ENCODE data around the gene TEAD1.
"Not testable (repeated sequence)": the region's sequence is repeated elsewhere in the genome, so short reads cannot be mapped to it uniquely, and the experiment has no call there.

Gene TEAD1

GRCh38 chr11:12860827-12861226 is 186.6 kb downstream of the TEAD1 start:
- DNase-seq (ENCODE audit: low read depth, low spot score) = no peak

DNA sequence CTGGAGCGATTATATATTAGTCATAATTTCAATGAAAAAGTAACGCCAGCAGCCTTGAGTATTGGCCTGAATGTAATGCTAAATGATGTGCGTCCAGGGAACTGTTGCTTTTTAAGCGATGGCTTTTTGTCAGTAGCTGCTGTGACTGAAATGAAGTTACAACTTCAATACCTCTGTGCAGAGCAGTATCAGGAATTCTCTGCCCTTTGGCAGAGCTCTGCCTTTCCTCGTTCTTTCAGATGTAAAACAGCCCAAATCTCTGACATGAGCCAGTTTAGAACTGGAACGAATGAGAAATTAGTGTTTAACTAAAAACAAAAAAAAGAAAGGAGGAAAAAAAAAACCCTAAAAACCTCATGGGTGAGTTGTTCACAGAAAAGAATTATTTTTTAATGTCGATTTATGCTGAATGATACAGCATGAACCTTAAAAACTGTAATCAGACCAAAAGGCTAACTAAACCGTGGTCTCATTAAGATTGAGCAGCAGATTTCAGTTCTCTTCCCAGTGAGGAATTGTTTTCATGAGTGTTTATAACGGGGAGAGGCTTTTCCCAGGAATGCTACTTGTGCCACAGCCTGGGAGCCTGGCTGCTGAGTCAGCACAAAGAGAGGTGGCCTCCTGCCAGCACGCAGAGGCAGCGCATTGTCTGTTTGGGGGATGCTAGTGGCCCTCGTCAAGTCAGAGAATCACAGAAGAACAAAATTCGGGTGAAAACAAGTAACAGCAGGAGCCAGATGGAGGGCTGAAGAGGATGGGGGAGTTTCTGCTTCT is 188.7 kb downstream of the TEAD1 start:
- DNase-seq (ENCODE audit: low read depth, low spot score) = peak; percentile 87

DNA sequence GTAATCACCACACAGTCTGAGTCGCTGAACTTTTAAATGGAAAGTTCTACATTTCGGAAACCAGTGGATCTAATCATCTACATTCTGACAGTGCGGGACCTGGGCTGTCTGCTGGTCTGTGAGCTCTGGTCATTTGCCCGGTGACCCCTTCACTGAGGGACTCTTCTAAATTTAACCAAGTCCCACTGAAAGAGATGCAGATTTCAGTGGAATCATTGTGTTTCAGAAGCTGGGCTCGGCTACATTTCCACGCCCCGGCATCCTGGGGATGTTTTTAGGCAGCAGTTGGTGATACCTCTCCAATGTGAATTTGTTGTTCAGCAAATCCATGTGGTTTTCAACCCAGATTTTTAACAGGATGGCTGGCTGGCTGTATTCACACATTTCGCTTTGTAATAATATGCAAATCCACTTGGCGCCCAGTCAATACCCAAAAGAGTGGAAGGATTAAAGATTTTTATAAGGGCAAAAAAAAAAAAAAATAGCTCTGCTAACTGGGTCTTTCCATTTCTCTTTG is 189.4 kb downstream of the TEAD1 start:
- DNase-seq (ENCODE audit: low read depth, low spot score) = no peak

GRCh38 chr11:12864316-12865156 is 190.3 kb downstream of the TEAD1 start:
- DNase-seq (ENCODE audit: low read depth, low spot score) = peak; percentile 95

- DNase-seq (ENCODE audit: low read depth, low spot score) = no peak
Observed at GRCh38 chr11:12865863-12866595, 191.8 kb downstream of the TEAD1 start.

DNA sequence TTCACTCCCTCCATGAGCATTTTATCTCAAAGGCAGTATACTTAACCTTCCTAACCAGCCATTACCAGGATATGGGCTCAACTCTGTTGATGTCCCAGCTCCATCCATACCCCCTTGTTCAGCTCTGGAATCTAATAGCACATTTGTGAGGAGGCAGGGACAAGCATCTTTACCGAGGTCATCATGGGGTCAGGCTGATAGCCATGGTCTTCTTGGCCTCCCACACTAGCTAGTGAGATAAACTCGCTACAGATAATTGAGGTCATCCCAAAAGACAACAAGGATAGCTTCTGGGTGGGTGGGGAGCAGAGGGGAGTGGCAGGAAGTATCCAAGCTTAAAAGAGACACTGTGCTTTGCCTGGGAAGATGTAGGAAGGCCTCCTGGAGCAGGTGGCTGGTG is 193.3 kb downstream of the TEAD1 start:
- DNase-seq (ENCODE audit: low read depth, low spot score) = no peak

GRCh38 chr11:12868315-12869073 is 194.3 kb downstream of the TEAD1 start:
- no peak for DNase-seq (ENCODE audit: low read depth, low spot score)

- no peak for DNase-seq (ENCODE audit: low read depth, low spot score)
Observed at GRCh38 chr11:12871241-12871640, 197.0 kb downstream of the TEAD1 start.

DNA sequence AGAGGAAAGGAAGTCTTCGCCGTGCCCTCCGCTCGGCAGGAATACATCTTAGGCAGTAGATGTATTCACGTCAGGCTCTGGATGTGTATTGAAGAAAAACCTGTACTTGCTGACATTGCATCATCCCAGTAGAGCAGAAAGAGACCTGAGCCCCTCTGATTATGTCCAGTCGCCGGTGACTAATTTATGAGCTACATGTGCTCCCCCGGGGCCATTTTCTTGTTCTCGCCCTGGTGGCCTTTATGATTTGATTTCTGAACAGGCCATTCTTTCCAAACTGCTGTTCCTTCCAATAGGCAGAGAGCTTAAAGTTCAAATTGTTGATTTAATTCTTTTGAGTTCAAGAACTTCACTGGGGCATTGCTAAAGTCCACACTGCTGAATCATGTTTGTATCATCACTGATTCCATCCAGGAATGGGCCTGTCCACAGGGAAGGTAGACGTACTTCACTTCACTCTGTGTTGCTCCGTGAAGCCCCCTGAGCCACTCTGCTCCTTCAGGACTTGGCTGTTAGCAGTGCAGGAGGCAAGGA is 197.6 kb downstream of the TEAD1 start:
- no peak for DNase-seq (ENCODE audit: low read depth, low spot score)

DNA sequence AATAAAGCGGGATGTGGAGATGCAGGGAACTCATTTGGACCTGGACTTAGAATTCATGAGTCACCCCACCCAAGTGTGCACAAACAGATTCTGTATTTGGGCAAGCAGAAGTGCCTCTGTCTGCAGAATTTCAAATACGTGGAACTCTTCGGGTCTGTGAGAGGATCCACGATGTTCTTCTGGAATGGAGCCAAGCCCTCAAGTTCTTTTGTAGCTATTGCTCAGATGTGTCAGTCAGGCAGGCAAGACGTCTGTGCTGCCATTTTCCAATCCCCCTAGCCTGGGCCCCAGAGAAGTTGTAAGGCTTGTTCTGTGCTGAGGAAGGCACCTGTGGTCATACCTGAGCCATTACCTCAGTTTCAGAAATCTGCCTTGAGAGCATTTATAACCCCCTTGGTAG is 202.1 kb downstream of the TEAD1 start:
- DNase-seq (ENCODE audit: low read depth, low spot score) = no peak

DNA sequence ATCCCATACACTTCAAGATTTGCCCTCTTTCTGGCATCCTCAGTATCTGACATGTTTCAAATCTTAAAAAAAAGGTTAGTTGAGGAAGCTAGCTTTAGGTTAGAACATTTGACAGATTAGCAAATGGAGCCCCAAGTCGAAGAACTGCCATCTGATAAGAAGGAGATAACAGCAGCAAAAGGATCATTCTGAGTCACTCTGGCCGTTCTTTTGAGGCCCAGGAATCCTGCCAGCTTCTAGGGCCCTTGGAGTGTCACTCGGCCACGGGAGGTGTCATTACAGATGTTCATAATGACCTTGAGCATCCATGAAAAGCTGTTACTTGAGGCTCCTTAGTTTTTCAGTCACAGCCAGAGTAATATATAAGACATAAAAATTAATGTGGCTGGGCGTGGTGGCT is 202.8 kb downstream of the TEAD1 start:
- DNase-seq (ENCODE audit: low read depth, low spot score) = no peak

DNA sequence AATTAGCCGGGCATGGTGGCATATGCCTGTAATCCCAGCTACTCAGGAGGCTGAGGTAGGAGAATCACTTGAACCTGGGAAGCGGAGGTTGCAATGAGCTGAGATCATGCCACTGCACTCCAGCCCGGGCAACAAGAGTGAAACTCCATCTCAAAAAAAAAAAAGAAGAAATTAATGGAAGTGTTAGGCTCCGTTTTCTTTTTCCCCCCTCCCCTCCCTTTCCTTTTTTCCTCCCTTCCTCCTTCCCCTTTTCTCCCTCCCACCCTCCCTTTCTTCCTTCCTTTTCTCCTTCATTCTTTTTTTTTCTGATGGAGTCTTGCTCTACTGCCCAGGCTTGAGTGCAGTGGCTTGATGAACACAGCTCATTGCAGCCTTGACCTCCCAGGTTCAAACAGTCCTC is 203.3 kb downstream of the TEAD1 start:
- DNase-seq (ENCODE audit: low read depth, low spot score) = not testable (repeated sequence)

DNA sequence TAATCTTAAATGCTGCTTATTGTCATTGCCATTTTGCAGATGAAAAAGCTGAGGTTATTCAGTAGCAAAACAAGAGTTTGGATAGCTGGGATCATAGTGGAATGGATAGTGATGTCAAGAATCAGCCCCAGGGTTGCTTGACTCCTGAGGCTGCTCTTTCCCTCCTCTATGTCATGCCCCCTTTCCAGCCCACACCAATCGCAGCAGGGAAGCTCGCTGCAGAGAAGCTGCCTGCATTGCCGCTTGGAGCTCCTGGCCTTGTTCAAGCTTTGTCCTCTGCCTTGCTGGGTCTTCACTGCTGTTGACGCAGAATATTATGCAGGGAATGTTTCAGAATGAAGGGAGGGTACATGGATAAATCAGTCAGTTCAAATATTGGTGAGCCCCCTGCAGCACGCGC is 206.1 kb downstream of the TEAD1 start:
- peak; percentile 75 for DNase-seq (ENCODE audit: low read depth, low spot score)

GRCh38 chr11:12882670-12883069 is 208.4 kb downstream of the TEAD1 start:
- no peak for DNase-seq (ENCODE audit: low read depth, low spot score)

DNA sequence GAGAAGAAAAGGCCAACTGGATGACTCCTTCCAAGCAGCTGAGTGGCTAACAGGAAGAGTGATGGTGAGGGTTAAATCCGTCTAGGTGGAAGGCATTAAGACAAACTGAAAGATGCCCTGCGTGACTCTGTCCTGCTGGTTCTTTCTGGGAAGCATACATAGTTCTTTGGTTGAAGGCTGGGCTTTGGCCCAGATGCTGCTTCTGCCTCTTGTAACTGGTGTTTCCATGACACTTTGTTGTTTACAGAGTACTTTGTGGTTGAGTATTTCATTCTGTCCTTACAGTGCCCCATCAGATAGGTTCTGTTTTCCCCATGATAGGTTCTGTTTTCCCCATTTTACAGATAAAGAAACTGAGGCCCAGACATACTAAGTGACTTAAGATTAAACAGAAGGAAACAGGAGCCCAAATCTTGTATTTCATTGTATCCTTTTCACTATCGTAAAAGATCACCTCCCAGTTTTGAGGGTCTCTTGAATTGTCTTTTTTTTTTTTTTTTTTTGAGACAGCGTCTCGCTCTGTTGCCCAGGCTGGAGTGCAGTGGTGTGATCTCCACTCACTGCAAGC is 210.6 kb downstream of the TEAD1 start:
- DNase-seq (ENCODE audit: low read depth, low spot score) = no peak

DNA sequence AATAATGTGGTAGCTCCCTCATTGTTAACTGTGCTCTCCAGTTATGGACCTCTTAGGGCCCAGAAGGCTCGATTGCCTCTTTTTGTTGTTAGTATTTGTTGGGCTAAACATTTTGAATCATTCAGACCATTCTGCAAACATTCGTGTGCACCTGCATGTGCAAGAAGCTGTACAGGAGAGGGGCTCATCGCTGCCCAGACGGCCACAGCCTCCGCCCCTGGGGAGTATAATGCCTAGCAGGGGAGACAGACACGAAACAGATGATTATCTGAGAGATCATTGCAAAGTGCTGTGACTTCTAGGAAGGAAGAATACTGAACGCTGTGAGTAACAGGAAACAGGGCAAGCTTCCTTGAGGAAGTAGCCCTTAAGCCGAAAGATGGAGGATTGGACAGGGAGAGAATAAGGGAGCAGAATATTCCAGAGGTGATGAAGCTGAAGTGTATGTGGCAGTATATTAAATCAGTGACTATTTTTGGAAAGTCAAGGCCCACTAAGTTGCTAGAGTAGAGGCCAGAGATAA is 211.6 kb downstream of the TEAD1 start:
- DNase-seq (ENCODE audit: low read depth, low spot score) = no peak

DNA sequence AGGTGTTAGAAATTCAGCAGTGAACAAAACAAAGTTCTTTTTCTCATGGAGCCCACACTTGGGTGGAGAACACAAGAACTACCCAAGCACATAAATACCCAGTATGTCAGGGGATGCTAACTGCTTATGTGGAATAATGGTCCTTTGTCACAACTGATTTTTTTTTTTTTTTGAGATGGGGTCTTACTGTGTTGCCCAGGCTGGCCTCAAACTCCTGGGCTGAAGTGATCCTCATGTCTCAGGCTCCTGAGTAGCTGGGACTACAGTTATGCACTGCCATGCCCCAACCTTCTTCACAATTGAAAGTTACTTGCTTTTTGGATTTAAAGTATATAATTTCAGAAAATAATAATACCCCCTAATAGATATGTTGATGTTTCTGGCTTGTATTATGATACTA is 212.3 kb downstream of the TEAD1 start:
- DNase-seq (ENCODE audit: low read depth, low spot score) = no peak

GRCh38 chr11:12888525-12889158 is 214.4 kb downstream of the TEAD1 start:
- peak; percentile 92 for DNase-seq (ENCODE audit: low read depth, low spot score)

GRCh38 chr11:12889243-12889642 is 215.0 kb downstream of the TEAD1 start:
- DNase-seq (ENCODE audit: low read depth, low spot score) = no peak

DNA sequence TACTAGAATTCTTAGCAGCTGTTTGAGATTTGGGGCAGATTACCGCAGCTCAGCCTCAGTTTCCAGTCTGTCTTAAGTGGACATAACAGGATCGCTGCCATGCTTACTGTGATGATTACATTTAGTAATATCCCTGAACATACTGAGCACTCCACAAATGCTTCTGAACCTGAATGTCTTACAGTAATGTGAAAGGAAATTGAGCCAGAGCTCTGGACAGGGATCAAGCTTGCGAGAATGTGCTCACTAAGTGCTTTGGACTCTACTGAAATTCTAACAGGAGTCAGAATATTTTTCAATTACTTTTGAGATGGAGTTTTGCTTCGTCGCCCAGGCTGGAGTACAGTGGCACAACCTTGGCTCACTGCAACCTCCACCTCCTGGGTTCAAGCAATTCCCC is 216.3 kb downstream of the TEAD1 start:
- DNase-seq (ENCODE audit: low read depth, low spot score) = no peak

Measured in ELF-1 (cell line).